T-helper 2 cell (primary cell): ENCODE data around the gene POLD1.
A peak's percentile ranks its signal among the peaks of the same experiment; 100 is the strongest.

ENCODE experiments used
- DNase-seq, 5 experiments: peaks; one replicate each; pipeline versions ENCODE4 v3.0.0 to v3.0.0-alpha.2; 2012 to 2022

POLD1 gene

DNA sequence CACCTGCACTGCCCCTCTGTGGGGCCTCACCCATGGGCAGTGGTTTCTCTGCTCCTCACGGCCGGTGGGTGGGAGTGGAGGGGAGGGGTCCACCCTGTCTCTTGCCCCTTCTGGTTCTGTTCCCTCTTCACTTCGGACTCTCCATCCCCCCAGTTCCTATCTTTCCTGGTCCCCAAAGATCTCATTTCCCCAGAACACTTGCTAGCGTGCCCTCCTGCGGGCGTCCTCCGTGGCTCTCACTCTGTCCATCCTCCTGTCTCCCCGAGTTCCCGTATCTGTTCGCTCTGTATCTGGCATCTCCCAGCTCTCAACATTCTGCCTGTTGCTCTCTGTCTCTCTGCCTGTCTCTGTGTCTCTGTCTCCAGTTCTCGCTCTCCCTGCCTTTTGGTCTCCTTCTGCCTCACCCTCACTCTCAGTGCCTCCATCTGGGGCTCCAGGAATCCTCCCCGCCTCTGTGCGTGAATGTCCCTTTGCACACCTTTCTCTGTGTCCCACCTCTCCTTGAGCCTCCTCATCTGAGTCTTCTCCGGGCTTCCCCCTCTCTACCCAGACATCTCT is 35.0 kb downstream of the POLD1 start:
- no peak for DNase-seq

GRCh38 chr19:50419580-50420035 is 35.5 kb downstream of the POLD1 start:
- DNase-seq, result no peak

- no peak for DNase-seq
These were observed 36.0 kb downstream of the POLD1 start for GRCh38 chr19:50420127-50420526.

DNA sequence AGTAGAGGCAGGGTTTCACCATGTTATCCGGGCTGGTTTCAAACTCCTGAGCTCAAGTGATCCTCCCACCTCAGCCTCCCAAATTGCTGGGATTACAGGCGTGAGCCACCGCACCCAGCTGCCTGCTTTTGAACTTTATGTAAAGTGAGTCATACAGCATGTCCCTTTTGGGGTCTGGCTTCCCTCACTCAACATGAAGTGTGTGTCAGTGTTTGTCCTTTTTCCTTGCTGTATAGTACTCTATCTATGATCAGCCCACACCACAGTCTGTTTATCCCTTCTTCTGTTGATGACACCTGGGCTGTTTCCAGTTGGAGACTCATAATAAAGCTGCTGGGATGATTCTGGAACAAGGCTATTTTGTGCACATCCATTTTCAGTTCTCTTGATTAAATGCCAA is 36.7 kb downstream of the POLD1 start:
- no peak for DNase-seq

GRCh38 chr19:50422397-50423278 is 38.5 kb downstream of the POLD1 start:
- no peak for DNase-seq

- no peak for DNase-seq
These were observed 39.3 kb downstream of the POLD1 start for GRCh38 chr19:50423279-50424113.

- DNase-seq, result no peak
These were observed 41.4 kb downstream of the POLD1 start for GRCh38 chr19:50425581-50425980.

DNA sequence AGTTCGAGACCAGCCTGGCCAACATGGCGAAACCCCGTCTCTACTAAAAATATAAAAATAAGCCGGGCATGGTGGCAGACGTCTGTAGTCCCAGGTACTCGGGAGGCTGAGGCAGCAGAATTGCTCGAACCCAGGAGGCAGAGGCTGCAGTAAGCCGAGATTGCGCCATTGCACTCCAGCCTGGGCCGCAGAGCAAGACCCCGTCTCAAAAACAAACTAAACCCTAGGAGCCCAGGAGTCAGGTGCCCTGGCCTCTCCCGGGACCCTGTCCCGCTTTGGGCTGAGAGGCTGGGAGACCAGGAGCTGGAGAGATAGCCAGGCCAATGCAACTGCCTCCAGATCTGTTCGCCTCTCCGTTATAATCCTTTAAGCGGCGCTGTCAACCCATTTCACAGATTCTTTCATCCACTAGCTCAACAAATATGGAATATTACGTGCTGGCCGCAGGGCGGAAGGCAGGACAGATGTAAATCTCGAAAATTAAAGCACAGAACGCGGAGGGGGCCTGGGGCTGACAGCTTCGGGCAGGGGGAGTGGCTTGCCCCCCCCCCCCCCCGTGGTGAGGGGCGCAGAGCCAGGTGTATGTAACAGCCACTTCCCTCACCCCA is 43.3 kb downstream of the POLD1 start:
- no peak for DNase-seq

DNA sequence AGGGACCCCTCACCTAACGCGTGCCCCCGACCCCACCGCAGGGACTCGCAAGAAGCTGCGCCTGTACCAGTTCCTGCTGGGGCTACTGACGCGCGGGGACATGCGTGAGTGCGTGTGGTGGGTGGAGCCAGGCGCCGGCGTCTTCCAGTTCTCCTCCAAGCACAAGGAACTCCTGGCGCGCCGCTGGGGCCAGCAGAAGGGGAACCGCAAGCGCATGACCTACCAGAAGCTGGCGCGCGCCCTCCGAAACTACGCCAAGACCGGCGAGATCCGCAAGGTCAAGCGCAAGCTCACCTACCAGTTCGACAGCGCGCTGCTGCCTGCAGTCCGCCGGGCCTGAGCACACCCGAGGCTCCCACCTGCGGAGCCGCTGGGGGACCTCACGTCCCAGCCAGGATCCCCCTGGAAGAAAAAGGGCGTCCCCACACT is 43.9 kb downstream of the POLD1 start:
- peak in 3 of 5 experiments; percentile 19 to 64 (median 29) for DNase-seq

DNA sequence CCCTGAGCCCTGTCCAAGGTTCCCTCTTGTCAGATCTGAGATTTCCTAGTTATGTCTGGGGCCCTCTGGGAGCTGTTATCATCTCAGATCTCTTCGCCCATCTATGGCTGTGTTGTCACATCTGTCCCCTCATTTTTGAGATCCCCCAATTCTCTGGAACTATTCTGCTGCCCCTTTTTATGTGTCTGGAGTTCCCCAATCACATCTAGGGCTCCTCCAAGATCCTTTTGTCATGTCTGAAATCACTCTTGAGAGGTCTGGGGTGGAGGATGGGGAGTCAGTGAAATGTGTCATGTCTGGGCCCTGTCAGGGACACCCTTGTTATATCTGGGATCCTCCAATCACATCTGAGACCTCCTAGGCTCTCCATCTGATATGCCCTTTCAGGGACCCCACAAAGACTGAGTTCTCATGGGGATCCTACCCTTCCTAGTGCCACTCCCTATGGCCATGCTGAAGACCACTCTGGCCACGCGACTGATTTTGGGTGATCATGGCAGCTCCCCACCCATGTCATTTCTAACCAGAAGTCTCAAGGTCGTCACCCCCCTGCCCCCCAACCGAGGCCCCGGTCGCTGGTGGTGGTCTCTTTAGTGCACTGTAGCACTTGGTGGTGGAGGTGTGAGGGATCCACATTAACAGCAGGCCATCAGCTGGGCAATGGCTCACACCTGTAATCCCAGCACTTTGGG is 44.8 kb downstream of the POLD1 start:
- no peak for DNase-seq

DNA sequence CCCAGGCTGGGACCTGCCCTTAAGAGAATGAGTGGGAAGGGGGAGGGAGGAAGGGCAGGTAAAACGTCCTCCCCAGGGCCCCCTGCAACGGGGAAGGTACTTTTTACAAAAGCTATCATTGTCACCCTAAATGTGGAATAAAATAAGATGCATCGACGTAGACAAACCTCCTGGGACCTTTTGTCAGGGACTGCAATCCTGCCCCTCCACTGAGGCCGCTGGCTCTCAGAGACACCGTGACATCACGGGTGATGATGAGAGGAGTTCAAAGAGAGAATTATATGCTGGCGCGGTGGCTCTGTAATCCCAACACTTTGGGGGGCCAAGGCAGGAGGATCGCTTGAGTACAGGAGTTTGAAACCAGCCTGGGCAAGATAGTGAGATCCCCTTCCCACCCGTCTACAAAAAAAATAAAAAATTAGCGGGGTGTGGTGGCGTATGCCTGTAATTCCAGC is 46.8 kb downstream of the POLD1 start:
- no peak for DNase-seq

- peak; percentile 77 to 84 (median 81) for DNase-seq
These were observed 47.4 kb downstream of the POLD1 start for GRCh38 chr19:50431343-50432220.

DNA sequence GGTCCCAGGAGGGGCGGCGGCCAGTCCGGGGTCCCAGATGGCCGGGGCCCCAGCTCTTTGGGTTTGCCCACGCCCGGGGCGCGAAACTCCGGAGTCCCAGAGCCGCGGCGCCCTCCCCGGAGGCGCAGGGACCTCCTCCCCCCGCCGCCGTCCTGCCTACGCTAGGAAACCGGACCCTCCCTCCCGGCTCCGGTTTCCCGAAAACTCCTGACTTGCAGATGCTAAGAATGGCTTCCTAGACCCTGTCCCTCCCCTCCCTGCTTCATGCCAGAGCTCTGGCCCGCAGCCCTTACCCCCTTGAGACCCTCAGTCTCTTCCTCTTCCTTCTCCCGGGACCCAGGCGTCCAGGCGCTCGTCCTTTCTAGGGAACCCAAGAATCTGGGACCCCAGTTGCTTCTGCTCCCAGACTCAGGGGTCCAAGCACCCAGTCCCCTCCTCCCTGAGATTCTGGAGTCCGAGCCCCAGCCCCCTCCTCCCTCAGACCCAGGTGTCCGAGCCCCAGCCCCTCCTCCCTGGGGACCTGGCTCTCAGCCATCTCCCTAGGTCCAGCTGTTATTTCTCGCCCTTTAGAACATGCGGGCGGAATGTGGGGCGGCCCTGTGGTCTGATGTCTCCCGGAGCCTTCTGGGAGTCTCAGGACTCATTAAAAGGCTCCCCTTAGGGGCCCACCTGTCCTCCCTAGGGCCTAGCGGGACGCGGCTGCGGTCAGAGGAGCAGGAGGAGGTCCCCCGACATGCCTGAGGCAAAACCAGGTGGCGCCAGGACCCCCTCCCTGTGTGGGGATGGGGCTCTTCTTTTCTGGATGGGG is 48.3 kb downstream of the POLD1 start, which contains the start of gene MYBPC2:
TSS of gene MYBPC2 (plus strand) at position 672 of the 808 bp plus-strand sequence. CDS start at position 734, 62 bp downstream.
- no peak for DNase-seq

GRCh38 chr19:50433201-50434180 is 49.3 kb downstream of the POLD1 start:
- DNase-seq, result no peak

- DNase-seq, result no peak
These were observed 50.4 kb downstream of the POLD1 start for GRCh38 chr19:50434525-50434924.

- no peak for DNase-seq
These were observed 51.1 kb downstream of the POLD1 start for GRCh38 chr19:50435221-50435620.

DNA sequence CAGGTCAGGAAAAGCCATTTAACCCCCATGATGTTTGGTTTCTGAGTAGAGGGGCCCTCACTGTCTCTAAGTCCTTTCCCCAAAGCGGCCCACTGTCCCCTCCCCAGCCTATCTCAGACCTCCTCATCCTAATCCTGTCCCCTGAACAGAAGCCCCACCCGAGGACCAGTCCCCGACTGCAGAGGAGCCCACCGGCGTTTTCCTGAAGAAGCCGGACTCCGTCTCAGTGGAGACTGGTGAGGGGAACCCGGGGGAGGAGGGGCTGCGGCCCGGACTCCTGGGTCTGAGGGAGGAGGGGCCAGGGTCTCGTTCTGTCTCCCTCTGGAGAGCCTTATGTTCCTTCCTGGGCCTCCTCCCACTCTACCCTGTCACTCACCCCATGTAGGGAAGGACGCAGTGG is 51.5 kb downstream of the POLD1 start:
- DNase-seq, result no peak

GRCh38 chr19:50437862-50438449 is 53.8 kb downstream of the POLD1 start:
- no peak for DNase-seq
